Measurements from ENCODE around the gene WDR5B.

DNA sequence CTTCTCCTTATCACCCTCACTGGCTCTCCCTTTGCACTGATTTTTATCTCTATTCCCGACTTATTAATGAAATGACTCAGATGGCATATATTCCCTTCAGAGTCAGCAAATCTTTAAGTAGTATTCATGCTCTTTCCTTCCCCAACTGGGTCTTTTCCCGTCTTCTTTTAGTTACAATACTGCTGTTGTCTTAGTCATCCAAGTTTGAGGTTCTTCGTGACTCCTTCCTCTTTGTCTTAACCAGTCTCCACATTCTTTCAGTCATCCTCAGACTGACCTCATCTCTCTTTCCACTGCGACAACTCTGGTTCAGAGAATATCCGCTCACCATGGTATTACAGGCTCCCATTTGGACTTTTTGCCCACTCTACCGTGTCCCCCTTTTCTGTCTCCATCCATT lies 12.4 kb downstream of the WDR5B start:
- TF ChIP-seq, protein P1, sequence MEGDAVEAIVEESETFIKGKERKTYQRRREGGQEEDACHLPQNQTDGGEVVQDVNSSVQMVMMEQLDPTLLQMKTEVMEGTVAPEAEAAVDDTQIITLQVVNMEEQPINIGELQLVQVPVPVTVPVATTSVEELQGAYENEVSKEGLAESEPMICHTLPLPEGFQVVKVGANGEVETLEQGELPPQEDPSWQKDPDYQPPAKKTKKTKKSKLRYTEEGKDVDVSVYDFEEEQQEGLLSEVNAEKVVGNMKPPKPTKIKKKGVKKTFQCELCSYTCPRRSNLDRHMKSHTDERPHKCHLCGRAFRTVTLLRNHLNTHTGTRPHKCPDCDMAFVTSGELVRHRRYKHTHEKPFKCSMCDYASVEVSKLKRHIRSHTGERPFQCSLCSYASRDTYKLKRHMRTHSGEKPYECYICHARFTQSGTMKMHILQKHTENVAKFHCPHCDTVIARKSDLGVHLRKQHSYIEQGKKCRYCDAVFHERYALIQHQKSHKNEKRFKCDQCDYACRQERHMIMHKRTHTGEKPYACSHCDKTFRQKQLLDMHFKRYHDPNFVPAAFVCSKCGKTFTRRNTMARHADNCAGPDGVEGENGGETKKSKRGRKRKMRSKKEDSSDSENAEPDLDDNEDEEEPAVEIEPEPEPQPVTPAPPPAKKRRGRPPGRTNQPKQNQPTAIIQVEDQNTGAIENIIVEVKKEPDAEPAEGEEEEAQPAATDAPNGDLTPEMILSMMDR (IDR thresholded peaks at IDR 0.05; ENCODE audit: extremely low read depth in 1 of 2, insufficient read depth in 1 of 2, low read depth in 1 of 2, low read length in 2 of 2) = no peak
- TF ChIP-seq POLR2A (IDR thresholded peaks at IDR 0.05; ENCODE audit: low read depth, low read length) (no peak), POLR2AphosphoS5 (IDR thresholded peaks at IDR 0.05; ENCODE audit: insufficient read depth, low read depth, low read length) (no peak), EZH2 (IDR thresholded peaks at IDR 0.05; ENCODE audit: borderline replicate concordance, low read depth, low read length, severe bottlenecking) (no peak), FOS (IDR thresholded peaks at IDR 0.05; ENCODE audit: borderline replicate concordance, insufficient read depth, low read length) (no peak), MYC (IDR thresholded peaks at IDR 0.05; ENCODE audit: low read depth, low read length) (no peak)
- TF ChIP-seq, protein P2, sequence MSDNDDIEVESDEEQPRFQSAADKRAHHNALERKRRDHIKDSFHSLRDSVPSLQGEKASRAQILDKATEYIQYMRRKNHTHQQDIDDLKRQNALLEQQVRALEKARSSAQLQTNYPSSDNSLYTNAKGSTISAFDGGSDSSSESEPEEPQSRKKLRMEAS (IDR thresholded peaks at IDR 0.05; ENCODE audit: insufficient read depth, insufficient read length) = no peak

All from endothelial cell of umbilical vein (primary cell).